ENCODE measurements around the gene SPNS3.

The SPNS3 gene

DNA sequence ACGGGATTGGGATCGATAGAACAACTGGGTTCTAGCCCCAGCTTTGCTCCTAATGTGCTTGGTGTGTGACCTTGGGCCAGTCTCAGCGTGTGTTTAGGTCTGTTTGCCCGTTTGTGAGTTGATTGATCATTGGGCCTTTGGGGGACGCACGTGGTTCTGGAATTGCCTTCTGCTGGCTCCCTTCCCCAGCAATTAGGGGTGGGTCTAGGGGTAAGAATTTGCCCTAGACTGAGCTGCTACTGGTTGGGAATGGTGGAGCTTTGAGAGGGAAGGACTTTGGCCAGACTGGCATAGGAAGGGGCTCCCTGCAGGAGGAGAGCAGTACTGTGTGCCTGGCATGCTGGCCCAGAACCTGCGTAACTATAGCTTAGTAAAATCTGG, 66.4 kb downstream of the SPNS3 start:
- DNase-seq (ENCODE audit: low read depth), result no peak
- TF ChIP-seq, protein P1, sequence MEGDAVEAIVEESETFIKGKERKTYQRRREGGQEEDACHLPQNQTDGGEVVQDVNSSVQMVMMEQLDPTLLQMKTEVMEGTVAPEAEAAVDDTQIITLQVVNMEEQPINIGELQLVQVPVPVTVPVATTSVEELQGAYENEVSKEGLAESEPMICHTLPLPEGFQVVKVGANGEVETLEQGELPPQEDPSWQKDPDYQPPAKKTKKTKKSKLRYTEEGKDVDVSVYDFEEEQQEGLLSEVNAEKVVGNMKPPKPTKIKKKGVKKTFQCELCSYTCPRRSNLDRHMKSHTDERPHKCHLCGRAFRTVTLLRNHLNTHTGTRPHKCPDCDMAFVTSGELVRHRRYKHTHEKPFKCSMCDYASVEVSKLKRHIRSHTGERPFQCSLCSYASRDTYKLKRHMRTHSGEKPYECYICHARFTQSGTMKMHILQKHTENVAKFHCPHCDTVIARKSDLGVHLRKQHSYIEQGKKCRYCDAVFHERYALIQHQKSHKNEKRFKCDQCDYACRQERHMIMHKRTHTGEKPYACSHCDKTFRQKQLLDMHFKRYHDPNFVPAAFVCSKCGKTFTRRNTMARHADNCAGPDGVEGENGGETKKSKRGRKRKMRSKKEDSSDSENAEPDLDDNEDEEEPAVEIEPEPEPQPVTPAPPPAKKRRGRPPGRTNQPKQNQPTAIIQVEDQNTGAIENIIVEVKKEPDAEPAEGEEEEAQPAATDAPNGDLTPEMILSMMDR (IDR thresholded peaks at IDR 0.05; ENCODE audit: control insufficient read depth, insufficient read depth, low read depth, low read length, missing control alignments), result no peak
- no peak overlapping the region for H3K4me3 ChIP-seq (ENCODE audit: control insufficient read depth, low read depth, low read length)

DNA sequence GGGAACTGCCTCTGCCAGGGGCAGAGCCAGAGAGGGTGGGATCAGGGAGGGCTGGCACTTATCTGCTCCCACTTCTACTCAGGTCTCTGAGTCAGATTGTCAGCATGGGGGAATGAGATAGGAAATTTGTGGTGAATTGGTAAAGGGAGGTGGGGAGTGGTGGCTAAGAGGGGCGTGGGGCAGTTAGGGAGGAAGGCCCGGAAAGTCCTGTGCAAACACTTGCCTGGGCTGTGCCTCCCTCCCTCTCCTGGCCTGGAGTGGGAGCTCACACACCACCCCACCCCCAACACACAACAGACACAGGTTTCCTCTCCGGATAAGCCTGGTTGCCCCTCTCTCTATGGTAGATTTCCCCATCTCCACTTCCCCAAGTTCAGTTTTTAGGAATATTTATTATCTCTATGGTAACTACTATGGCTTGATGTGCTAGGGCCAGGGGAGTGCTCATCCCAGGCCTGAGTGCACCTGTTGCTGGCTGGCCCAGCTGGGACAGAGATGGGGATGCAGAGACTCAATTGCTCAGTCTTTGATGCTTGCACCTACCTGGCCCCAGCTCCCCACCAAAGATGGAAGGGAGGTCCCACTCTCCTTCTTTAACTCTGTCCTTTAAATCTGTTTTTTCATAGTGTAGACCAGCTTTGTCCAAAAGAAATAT, 67.7 kb downstream of the SPNS3 start:
- H3K4me3 ChIP-seq (ENCODE audit: control insufficient read depth, low read depth, low read length), result no peak overlapping the region
- no peak for DNase-seq (ENCODE audit: low read depth)
- TF ChIP-seq, protein P1 (IDR thresholded peaks at IDR 0.05; ENCODE audit: control insufficient read depth, insufficient read depth, low read depth, low read length, missing control alignments), result no peak

DNA sequence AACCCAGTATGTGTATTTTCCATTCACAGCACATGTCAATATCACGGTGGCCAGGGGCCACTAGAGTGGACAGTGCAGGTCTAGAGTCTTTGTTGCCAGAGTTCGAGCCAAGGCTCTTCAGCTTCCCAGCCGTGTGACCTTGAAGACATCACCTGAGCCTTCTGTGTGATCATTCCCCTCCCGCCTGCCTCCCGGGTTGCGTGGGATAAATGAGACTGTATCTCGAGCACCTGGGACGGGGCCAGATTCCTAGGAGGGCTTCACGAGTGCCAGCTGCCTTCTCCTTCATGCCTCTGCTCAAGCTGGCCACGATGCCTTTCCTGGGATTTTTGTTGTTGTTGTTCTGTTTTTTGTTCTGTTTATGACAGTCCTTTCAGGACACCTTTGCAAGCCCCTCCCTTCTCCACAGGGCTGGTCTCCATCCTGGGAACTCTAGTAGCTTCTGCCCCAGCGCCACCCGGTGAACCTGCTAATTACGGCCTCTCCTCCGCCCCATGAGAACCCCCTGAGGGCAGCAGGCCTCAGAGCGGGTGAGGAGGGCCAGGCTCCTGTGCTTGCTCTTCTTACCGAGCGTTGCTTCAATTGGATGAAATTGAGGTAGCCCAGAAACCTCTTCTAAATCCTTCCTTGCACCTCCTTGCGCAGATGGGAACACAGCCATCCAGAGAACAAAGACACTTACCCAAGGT, 68.9 kb downstream of the SPNS3 start:
- no peak overlapping the region for H3K4me3 ChIP-seq (ENCODE audit: control insufficient read depth, low read depth, low read length)
- TF ChIP-seq, protein P1 (IDR thresholded peaks at IDR 0.05; ENCODE audit: control insufficient read depth, insufficient read depth, low read depth, low read length, missing control alignments), result no peak
- no peak for DNase-seq (ENCODE audit: low read depth)

DNA sequence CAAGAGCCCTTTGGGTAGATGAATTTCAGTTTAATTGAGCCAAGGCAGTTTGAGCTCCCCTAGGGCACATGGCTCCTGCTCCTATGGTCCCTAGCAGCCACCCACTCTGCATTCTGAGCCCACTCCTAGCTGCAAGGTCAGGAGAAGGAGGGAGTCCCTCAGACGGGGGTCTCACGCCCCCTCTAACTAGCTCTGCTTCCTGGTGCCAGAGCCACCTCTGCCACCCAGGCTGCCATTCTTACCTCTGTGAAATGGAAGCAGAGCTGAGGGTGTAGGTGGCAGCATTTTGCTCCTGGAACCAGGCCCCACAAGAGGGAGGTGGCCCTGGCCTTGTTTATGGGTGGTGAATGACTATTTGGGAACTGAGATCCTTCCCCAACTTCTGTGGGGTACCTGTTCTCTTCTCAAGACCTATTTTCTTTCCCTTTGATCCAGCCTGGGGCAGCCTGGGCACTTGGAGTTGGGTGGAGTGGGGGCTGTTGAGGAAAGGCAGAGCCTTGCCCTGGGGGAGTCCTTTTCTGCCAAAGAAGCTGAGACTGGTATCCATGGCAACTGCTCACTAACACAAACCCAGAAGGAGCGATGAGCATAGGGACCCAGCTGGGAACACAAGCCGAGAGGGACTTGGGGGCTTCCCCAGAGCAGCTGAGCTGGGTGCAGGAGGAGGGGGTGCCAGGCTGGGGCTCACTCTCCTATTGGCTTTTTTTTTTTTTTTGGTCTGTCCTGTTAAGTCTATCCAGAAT, 69.7 kb downstream of the SPNS3 start:
- no peak overlapping the region for H3K4me3 ChIP-seq (ENCODE audit: control insufficient read depth, low read depth, low read length)
- TF ChIP-seq, protein P1 (IDR thresholded peaks at IDR 0.05; ENCODE audit: control insufficient read depth, insufficient read depth, low read depth, low read length, missing control alignments), result no peak
- no peak for DNase-seq (ENCODE audit: low read depth)

DNA sequence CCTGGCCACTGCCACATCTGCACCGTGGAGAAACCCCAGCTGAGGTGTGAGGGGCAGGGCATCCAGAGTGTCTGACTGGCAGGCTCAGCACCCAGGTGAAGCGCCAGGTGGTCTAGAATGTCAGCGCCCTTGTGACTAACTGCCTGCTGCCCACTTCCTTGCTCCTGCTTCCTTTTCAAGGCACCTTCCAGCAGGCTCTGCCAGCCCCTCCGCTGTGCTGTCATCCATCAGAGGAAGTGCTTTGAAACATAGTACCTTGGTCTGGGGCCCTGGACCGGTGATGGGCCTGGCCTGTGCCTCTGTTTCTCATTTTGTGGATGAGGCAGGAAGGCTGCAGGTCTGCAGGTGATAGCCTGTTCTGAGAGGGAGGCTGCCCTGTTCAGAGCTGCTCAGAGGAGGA, 70.4 kb downstream of the SPNS3 start:
- H3K4me3 ChIP-seq (ENCODE audit: control insufficient read depth, low read depth, low read length), result no peak overlapping the region
- TF ChIP-seq, protein P1 (IDR thresholded peaks at IDR 0.05; ENCODE audit: control insufficient read depth, insufficient read depth, low read depth, low read length, missing control alignments), result no peak
- no peak for DNase-seq (ENCODE audit: low read depth)

DNA sequence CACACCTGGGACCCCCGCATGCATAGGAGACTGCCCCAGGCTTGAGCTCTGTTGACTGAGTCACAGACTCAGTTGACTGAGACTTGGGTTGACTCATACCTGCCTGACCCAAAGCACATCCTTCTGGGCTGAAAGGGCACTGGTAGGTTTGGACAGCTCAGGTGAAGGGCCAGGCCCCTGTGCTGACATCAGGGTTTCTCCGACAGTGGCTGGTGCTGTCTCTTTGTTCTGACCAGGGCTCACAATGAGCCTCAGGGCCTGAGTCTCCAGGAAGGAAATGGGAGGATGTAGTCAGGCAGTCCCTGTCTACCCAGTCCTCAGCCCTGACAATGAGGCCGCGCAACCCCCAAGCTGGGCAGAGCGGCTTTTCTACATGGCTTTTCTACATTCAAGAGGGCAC, 71.4 kb downstream of the SPNS3 start:
- TF ChIP-seq, protein P1 (IDR thresholded peaks at IDR 0.05; ENCODE audit: control insufficient read depth, insufficient read depth, low read depth, low read length, missing control alignments), result no peak
- DNase-seq (ENCODE audit: low read depth), result no peak
- no peak overlapping the region for H3K4me3 ChIP-seq (ENCODE audit: control insufficient read depth, low read depth, low read length)
